Measurements from ENCODE around the gene RUSC1. TPM values are rescaled to one million over a fixed set of nuclear protein-coding genes. Genes with fewer than 3 reads are reported as not detected.

RUSC1 gene
- total RNA-seq, 1 donor from 2014 or later = 13.2 TPM

DNA sequence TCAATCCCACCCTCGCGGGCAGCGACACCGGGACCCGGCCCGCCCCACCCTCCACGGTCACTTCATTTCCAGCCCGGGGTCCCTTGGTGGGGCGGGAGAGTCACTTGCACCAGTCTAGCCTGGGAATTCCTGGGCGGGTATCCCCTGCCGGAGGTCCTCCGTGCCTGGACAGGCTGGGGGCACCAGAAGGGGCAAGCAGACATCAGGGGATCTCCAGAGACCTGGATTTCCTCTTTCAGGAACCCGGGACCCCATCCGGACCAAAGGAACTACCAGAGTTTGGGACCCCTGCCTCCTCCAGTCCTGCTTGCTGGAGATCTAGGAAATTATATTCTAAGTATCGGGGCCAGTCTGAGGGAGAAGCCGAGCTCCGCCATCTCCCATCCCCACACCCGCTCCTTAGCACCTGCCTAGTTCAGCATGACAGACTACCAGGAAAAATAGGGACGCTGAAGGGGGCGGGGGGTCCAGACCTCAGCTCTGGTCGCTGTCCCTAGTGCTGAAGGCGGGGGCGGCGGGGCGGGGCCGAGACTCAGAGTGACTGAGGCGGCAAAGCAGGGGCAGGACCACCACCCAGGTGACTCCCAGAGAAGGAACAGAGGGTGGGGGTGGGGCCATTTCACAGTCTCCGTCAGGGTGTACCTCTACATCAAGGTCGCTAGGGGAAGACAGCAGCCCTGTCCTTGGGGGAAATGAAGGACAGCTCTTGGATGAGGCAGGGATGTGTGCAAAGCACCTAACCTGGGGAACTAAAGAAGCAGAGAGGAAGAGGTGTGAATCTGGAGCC lies 42.6 kb upstream of the RUSC1 start:
- peak; percentile 48 for TF ChIP-seq CTCF (IDR thresholded peaks at IDR 0.05; ENCODE audit: insufficient read depth, low read length, severe bottlenecking)
- DNase-seq (ENCODE audit: low read depth) (peak; percentile 32), FAIRE-seq (no peak)
- Histone ChIP-seq H3K4me3 (ENCODE audit: low read depth, low read length) (peak overlapping the region; percentile 63), H3K36me3 (ENCODE audit: control insufficient read depth, insufficient read depth, low read length) (no peaks in the 10 kb centered on the region), H3K27me3 (ENCODE audit: control insufficient read depth, insufficient read depth, low read length) (no peaks in the 10 kb centered on the region)

GRCh38 chr1:155278689-155279160 lies 42.0 kb upstream of the RUSC1 start:
- no peak for FAIRE-seq
- DNase-seq (ENCODE audit: low read depth) = no peak
- no peak overlapping the region for H3K4me3 ChIP-seq (ENCODE audit: low read depth, low read length)

GRCh38 chr1:155279268-155279667 lies 41.4 kb upstream of the RUSC1 start:
- no peak for FAIRE-seq
- H3K27me3 ChIP-seq (ENCODE audit: control insufficient read depth, insufficient read depth, low read length) = no peaks in the 10 kb centered on the region
- no peak for TF ChIP-seq CTCF (IDR thresholded peaks at IDR 0.05; ENCODE audit: insufficient read depth, low read length, severe bottlenecking)
- no peaks in the 10 kb centered on the region for H3K36me3 ChIP-seq (ENCODE audit: control insufficient read depth, insufficient read depth, low read length)
- no peak overlapping the region for H3K4me3 ChIP-seq (ENCODE audit: low read depth, low read length)
- DNase-seq (ENCODE audit: low read depth) = no peak

More at GRCh38 chr1:155278689-155279160, 42.0 kb upstream of the RUSC1 start:
- Histone ChIP-seq H3K36me3 (ENCODE audit: control insufficient read depth, insufficient read depth, low read length) (no peaks in the 10 kb centered on the region), H3K27me3 (ENCODE audit: control insufficient read depth, insufficient read depth, low read length) (no peaks in the 10 kb centered on the region)
- TF ChIP-seq CTCF (IDR thresholded peaks at IDR 0.05; ENCODE audit: insufficient read depth, low read length, severe bottlenecking) = no peak

DNA sequence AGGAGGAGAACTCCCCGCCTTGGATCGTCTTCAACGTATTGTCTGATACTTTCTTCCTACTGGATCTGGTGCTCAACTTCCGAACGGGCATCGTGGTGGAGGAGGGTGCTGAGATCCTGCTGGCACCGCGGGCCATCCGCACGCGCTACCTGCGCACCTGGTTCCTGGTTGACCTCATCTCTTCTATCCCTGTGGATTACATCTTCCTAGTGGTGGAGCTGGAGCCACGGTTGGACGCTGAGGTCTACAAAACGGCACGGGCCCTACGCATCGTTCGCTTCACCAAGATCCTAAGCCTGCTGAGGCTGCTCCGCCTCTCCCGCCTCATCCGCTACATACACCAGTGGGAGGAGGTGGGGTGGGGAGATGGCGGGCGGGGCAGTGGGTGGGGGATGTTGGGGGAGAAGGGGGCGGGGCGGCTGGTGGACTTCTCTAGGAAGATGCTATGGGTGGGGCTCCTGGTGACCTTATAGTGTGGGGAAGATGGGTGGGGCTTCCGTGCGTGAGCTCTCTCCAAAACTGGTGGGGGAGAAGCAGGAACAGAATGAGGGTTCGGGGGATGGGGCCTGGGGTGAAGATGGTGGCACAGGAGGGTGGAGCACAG lies 38.1 kb upstream of the RUSC1 start:
- Histone ChIP-seq H3K4me3 (ENCODE audit: low read depth, low read length) (no peak overlapping the region), H3K36me3 (ENCODE audit: control insufficient read depth, insufficient read depth, low read length) (no peaks in the 10 kb centered on the region), H3K27me3 (ENCODE audit: control insufficient read depth, insufficient read depth, low read length) (no peaks in the 10 kb centered on the region)
- DNase-seq (ENCODE audit: low read depth) (no peak), FAIRE-seq (no peak)
- TF ChIP-seq CTCF (IDR thresholded peaks at IDR 0.05; ENCODE audit: insufficient read depth, low read length, severe bottlenecking) = no peak

- TF ChIP-seq CTCF (IDR thresholded peaks at IDR 0.05; ENCODE audit: insufficient read depth, low read length, severe bottlenecking) = no peak
- H3K36me3 ChIP-seq (ENCODE audit: control insufficient read depth, insufficient read depth, low read length) = no peaks in the 10 kb centered on the region
- no peak overlapping the region for H3K4me3 ChIP-seq (ENCODE audit: low read depth, low read length)
- no peak for DNase-seq (ENCODE audit: low read depth)
- peak; percentile 43 for FAIRE-seq
- H3K27me3 ChIP-seq (ENCODE audit: control insufficient read depth, insufficient read depth, low read length) = no peaks in the 10 kb centered on the region
Measured at GRCh38 chr1:155284476-155284875, 36.2 kb upstream of the RUSC1 start.
